GM12878 (cell line): ENCODE data around the gene PRPF6. TPM values are rescaled to one million over a fixed set of nuclear protein-coding genes. Genes with fewer than 3 reads are reported as not detected.
A peak's percentile ranks its signal among the peaks of the same experiment; 100 is the strongest.

ENCODE experiments used
- ATAC-seq: fragments of 200-7000 bp; cut with Tn5 transposase; 3 replicates; pipeline ENCODE4 v1.9.1; 2020; ENCODE audit warnings: mild to moderate bottlenecking, moderate library complexity
- BruUV-seq: library from RNA; stranded (reverse); fragments of 400-500 nt; replicated peaks from 2 replicates; lab custom pipeline; 2021; lab: Mats Ljungman, UMichigan
- CTCF ChIA-PET: fragments of 300-600 bp; sonication (Branson Sonifier 250); formaldehyde crosslinking; extraction: SDS; loops from one replicate; lab custom pipeline; 2021; ENCODE audit warnings: inconsistent platforms; lab: Yijun Ruan, JAX
- POLR2A ChIA-PET: fragments of 350-600 bp; formaldehyde crosslinking; extraction: SDS; loops from one replicate; lab custom pipeline; 2021; ENCODE audit warnings: inconsistent platforms; lab: Charles Lee
- RAD21 ChIA-PET: fragments of 300-600 bp; sonication (Branson Sonifier 250); formaldehyde crosslinking; loops from one replicate; lab custom pipeline; 2023; ENCODE audit warnings: antibody characterized with exemption; ENCODE audit not compliant: unreplicated experiment; lab: Charles Lee
- SMC1A ChIA-PET: fragments of 300-600 bp; sonication (Branson Sonifier 250); formaldehyde crosslinking; loops from one replicate; lab custom pipeline; 2023; ENCODE audit not compliant: unreplicated experiment, uncharacterized antibody; lab: Charles Lee
- DNase-seq: peaks from one replicate; pipeline ENCODE4 v3.0.0-alpha.2; 2011; ENCODE audit warnings: low read depth, low spot score
- FAIRE-seq: peaks from 3 replicates; lab custom pipeline; 2011; peaks lifted over from hg19 to GRCh38; lab: Jason Lieb, UNC
- H2AFZ ChIP-seq: 2 replicates; pipeline ENCODE4 v1.6.0; 2011; ENCODE audit warnings: low read depth, low read length, control low read depth; ENCODE audit not compliant: control insufficient read depth
- H3K27ac ChIP-seq: 2 replicates; pipeline ENCODE4 v1.5.1; 2011; ENCODE audit warnings: control low read depth; ENCODE audit not compliant: control insufficient read depth, insufficient read depth
- H3K27me3 ChIP-seq, 2 experiments: replicated peaks in 1 of 2; 2 replicates each; pipeline versions ENCODE4 v1.6.0 to v1.6.1; 2011; ENCODE audit warnings: low read length in 1 of 2; ENCODE audit not compliant: control insufficient read depth in 2 of 2, insufficient read depth in 2 of 2
- H3K36me3 ChIP-seq, 2 experiments: 2 replicates each; pipeline ENCODE4 v1.5.1; 2011; ENCODE audit warnings: low read length in 1 of 2; ENCODE audit not compliant: control insufficient read depth in 2 of 2, insufficient read depth in 2 of 2
- H3K4me1 ChIP-seq: 2 replicates; pipeline ENCODE4 v1.6.1; 2011; ENCODE audit warnings: mild to moderate bottlenecking, low read length, moderate library complexity, mixed read lengths; ENCODE audit not compliant: control insufficient read depth, insufficient read depth
- H3K4me2 ChIP-seq: 2 replicates; pipeline ENCODE4 v1.6.0; 2011; ENCODE audit warnings: control low read depth; ENCODE audit not compliant: control insufficient read depth, insufficient read depth
- H3K4me3 ChIP-seq: fragments of 200-600 bp; sonication (generic); 2 replicates; pipeline ENCODE4 v1.5.1; 2016
- H3K79me2 ChIP-seq: 2 replicates; pipeline ENCODE4 v1.6.0; 2011; ENCODE audit warnings: low read length; ENCODE audit not compliant: control insufficient read depth, insufficient read depth
- H3K9ac ChIP-seq: 2 replicates; pipeline ENCODE4 v1.8.0; 2011; ENCODE audit warnings: low read length, control low read depth, mixed read lengths; ENCODE audit not compliant: control insufficient read depth, insufficient read depth
- H3K9me3 ChIP-seq: replicated peaks from 3 replicates; pipeline ENCODE4 v1.5.1; 2011; ENCODE audit warnings: mild to moderate bottlenecking, low read length; ENCODE audit not compliant: control insufficient read depth, insufficient read depth
- H4K20me1 ChIP-seq: 2 replicates; pipeline ENCODE4 v1.6.0; 2011; ENCODE audit not compliant: control insufficient read depth, insufficient read depth
- KLF5 ChIP-seq: fragments of 450-650 bp; IDR thresholded peaks from 2 replicates; pipeline ENCODE4 v1.6.1; 2014; ENCODE audit warnings: mild to moderate bottlenecking; ENCODE audit not compliant: partially characterized antibody
- POLR2A ChIP-seq: IDR thresholded peaks from 2 replicates; pipeline ENCODE4 v1.6.1; 2011; ENCODE audit warnings: low read depth, mild to moderate bottlenecking, low read length
- SPI1 ChIP-seq: IDR thresholded peaks from 2 replicates; pipeline ENCODE4 v1.6.1; 2011; ENCODE audit warnings: low read depth, mild to moderate bottlenecking, low read length, moderate library complexity, borderline replicate concordance; ENCODE audit not compliant: insufficient read depth
- WGBS: methylation state at CpG from one replicate; pipeline ENCODE4 v1.1.6; 2016; ENCODE audit warnings: low lambda C conversion rate; ENCODE audit not compliant: insufficient replicate concordance, insufficient coverage; ENCODE audit errors: missing lambda C conversion rate; 5-methylcytosine and 5-hydroxymethylcytosine counted together
- in situ Hi-C: fragments of 300-500 bp; cut with MboI; formaldehyde crosslinking; loops from 9 replicates; pipeline ENCODE4 v1.14.3; 2018; ENCODE audit warnings: mixed read lengths
- intact Hi-C: fragments of 100-400 bp; cut with micrococcal nuclease; formaldehyde crosslinking; loops from one replicate; pipeline ENCODE4 v1.14.2; 2022; ENCODE audit not compliant: unreplicated experiment
- polyA plus RNA-seq, 11 experiments: library from polyadenylated mRNA; depleted of rRNA in 4 of 11; unstranded in 6 of 11; stranded (reverse) in 5 of 11; fragments of >200 nt; fragmentation: Nextera tagmentation in 4 of 11; fragmentation: Illumina TruSeq in 1 of 11; extraction: Ambion mirVana in 4 of 11; extraction: Trizol in 1 of 11; gene quantifications; 1 replicate in 1 of 11; 2 replicates in 10 of 11; pipeline versions ENCODE4 v1.2.1 to v1.2.3, GENCODE V29; 2011 to 2016; ENCODE audit warnings: inconsistent platforms in 2 of 11, missing spikeins in 2 of 11, low read depth in 1 of 11
- total RNA-seq, 4 experiments: library from RNA; depleted of rRNA in 3 of 4; stranded (reverse); fragments of >200 nt in 3 of 4; fragmentation: Illumina TruSeq in 1 of 4; extraction: Trizol in 1 of 4; gene quantifications; 2 replicates each; pipeline versions ENCODE4 v1.2.1 to v1.2.3, GENCODE V29; 2013 to 2021
- TF ChIP-seq, protein P1 (sequence below): fragments of 450-650 bp; formaldehyde crosslinking; IDR thresholded peaks from 2 replicates; pipeline ENCODE4 v1.4.0; 2020; ENCODE audit warnings: mild to moderate bottlenecking, moderate library complexity

PRPF6 gene
- total and polyA plus RNA-seq, 10 of the 15 experiments (the other 5 are each of a cell fraction or from before 2014, with no cell fraction given), result 5.0 to 102 (median 71.3) TPM

DNA sequence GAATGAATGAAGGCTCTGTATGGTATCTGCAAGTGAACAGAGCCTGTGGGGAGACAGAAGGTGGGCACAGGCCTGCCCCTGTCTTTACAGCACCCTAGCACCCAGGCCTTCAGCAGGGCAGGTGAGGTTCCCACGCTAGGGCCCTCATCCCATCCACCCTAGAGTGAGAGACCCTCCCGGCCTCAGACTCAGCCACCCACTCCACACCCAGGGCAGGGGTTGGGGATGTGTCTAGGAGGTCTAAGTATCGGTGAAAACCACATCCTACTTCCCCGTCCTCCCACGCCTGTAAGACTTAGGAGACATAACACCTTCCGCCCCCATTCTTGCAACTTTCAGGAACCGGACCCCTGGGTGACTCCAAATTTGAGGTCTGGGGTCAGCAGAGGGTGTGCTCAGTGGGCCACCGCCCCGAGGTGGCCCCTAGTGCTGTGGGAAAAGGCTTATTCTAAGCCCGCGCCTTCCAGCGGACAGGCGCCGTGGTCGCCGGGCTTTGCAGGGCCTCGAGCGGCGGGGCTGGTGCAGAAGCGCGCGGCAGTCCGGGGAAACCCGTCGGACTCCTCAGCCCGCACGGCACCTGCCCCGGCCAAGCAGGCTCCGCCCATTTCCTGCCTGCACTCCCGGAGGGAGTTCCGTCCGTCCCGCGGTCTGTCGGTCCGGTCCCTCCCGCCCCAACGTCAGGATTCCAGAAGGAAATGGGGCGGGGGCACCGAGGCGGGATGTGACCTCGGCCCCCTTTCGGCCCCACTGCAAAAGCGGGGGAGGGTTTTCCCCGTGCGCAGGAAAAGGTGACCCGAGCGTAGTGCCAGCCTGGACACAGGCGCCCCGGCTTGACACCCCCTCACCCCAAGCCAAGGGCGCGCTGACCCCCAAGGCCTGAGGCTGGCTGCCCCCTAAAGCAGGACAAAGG is 2.4 kb upstream of the PRPF6 start (continued):
- peak; percentile 13 for TF ChIP-seq KLF5

DNA sequence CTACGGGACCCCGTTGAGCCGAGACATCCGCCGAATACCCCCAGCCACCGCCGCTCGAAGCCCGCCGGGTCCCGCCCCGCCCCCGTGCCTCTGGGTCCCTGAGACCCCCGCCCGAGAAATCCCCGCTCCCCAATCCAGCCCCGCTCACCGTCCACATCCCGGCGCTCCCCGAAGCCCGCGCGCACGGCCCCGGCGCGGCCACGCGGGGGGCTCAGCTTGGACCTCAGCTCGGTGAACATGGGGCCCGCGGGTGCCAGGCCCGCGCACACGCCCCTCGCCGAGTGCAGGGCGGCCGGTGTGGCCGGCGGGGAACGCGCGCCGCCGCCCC is 1.7 kb upstream of the PRPF6 start:
- WGBS, result 0% methylated on average over 37 of the region's 47 CpGs
- H3K79me2 ChIP-seq, result peaks cover 59% of the 10 kb centered on the region
- TF ChIP-seq POLR2A (peak; percentile 23; the same call in 1 of the 2 replicates), SPI1 (no peak)
- TF ChIP-seq, protein P1, sequence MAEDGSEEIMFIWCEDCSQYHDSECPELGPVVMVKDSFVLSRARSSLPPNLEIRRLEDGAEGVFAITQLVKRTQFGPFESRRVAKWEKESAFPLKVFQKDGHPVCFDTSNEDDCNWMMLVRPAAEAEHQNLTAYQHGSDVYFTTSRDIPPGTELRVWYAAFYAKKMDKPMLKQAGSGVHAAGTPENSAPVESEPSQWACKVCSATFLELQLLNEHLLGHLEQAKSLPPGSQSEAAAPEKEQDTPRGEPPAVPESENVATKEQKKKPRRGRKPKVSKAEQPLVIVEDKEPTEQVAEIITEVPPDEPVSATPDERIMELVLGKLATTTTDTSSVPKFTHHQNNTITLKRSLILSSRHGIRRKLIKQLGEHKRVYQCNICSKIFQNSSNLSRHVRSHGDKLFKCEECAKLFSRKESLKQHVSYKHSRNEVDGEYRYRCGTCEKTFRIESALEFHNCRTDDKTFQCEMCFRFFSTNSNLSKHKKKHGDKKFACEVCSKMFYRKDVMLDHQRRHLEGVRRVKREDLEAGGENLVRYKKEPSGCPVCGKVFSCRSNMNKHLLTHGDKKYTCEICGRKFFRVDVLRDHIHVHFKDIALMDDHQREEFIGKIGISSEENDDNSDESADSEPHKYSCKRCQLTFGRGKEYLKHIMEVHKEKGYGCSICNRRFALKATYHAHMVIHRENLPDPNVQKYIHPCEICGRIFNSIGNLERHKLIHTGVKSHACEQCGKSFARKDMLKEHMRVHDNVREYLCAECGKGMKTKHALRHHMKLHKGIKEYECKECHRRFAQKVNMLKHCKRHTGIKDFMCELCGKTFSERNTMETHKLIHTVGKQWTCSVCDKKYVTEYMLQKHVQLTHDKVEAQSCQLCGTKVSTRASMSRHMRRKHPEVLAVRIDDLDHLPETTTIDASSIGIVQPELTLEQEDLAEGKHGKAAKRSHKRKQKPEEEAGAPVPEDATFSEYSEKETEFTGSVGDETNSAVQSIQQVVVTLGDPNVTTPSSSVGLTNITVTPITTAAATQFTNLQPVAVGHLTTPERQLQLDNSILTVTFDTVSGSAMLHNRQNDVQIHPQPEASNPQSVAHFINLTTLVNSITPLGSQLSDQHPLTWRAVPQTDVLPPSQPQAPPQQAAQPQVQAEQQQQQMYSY (CRISPR knock-in tag), result no peak
- H3K4me3 ChIP-seq, result peak overlapping the region; percentile 96
- in situ Hi-C loops, result no loop called here
- H2AFZ ChIP-seq, result no peak overlapping the region; the same call in 1 of the 2 replicates
- DNase-seq, result no peak
- no TSS peak for BruUV-seq
- ChIA-PET POLR2A (interaction anchor here (0.7 to 4.1 kb wide), 6 partner anchors 35 to 928 kb away, joined by 4 to 63 read pairs (median 8); partner anchors contain the start of genes C20orf204, OPRL1 and RGS19), SMC1A (interaction anchor here (1.5 to 4.1 kb wide), 5 partner anchors 29 to 86 kb away, joined by 4 to 52 read pairs (median 9); partner anchors contain the start of gene C20orf204), CTCF (interaction anchor here (1.8 to 2.5 kb wide), 6 partner anchors 25 to 441 kb away, joined by 4 to 67 read pairs (median 10); partner anchors contain the start of genes C20orf204 and TPD52L2), RAD21 (interaction anchor here (1.0 to 4.4 kb wide), 9 partner anchors 24 to 442 kb away, joined by 3 to 92 read pairs (median 7); partner anchors contain the start of genes ARFRP1, C20orf204, PTK6 and ZGPAT)
- H3K4me2 ChIP-seq, result peak overlapping the region; percentile 93
- FAIRE-seq, result no peak
- no peaks in the 10 kb centered on the region for H3K9me3 ChIP-seq
- peaks cover 23% of the 10 kb centered on the region for H3K4me1 ChIP-seq
- H3K9ac ChIP-seq, result peak overlapping the region; percentile 68
- no peak for ATAC-seq
- H4K20me1 ChIP-seq, result no peaks in the 10 kb centered on the region
- peak overlapping the region; percentile 92 for H3K27ac ChIP-seq
- H3K36me3 ChIP-seq, result peaks cover 8 to 15% of the 10 kb centered on the region in 2 experiments; a peak in 3 of 4 replicates
- no peaks in the 10 kb centered on the region for H3K27me3 ChIP-seq
- intact Hi-C loops, result no loop called here
